Fibroblast of lung (primary cell): ENCODE measurements around the gene RHBDD1.

Experiments used
- EZH2 ChIP-seq: IDR thresholded peaks from 2 replicates; pipeline ENCODE4 v1.5.1; 2012; ENCODE audit warnings: low read length, control low read depth, mild to moderate bottlenecking; ENCODE audit errors: missing control alignments
- TF ChIP-seq, protein P1 (sequence below), 2 donors: IDR thresholded peaks in 1 of 2; conservative IDR thresholded peaks in 1 of 2; 1 replicate in 1 of 2; 2 replicates in 1 of 2; pipeline ENCODE4 v1.5.1; 2011 to 2012; ENCODE audit warnings: low read length in 2 of 2, control low read depth in 1 of 2, inconsistent platforms in 1 of 2, low read depth in 1 of 2, mild to moderate bottlenecking in 1 of 2

DNA sequence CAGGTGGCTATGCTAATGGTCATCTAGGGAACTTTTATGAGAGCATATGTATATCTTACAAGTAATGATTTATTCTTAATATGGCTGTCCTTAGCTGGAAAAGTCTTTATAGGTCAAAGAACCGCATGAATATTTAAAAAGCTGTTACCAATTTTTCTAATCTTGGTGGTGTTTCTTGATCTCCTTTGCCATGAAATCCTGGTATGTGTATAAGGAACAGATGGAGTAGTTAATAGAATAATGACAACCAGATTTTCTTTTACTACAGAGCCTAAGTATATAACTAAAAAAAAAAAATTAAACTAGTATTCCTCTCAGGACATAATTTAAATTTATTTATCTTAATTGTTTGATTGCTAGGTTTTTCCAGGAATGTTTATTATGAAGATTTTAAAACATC lies 74.5 kb downstream of the RHBDD1 start:
- TF ChIP-seq, protein P1, sequence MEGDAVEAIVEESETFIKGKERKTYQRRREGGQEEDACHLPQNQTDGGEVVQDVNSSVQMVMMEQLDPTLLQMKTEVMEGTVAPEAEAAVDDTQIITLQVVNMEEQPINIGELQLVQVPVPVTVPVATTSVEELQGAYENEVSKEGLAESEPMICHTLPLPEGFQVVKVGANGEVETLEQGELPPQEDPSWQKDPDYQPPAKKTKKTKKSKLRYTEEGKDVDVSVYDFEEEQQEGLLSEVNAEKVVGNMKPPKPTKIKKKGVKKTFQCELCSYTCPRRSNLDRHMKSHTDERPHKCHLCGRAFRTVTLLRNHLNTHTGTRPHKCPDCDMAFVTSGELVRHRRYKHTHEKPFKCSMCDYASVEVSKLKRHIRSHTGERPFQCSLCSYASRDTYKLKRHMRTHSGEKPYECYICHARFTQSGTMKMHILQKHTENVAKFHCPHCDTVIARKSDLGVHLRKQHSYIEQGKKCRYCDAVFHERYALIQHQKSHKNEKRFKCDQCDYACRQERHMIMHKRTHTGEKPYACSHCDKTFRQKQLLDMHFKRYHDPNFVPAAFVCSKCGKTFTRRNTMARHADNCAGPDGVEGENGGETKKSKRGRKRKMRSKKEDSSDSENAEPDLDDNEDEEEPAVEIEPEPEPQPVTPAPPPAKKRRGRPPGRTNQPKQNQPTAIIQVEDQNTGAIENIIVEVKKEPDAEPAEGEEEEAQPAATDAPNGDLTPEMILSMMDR (conservative IDR thresholded peaks at IDR 0.05 in 1 of 2, IDR thresholded peaks at IDR 0.05 in 1 of 2; ENCODE audit: low read depth in 1 of 2, low read length in 2 of 2), result no peak
- no peak for TF ChIP-seq EZH2
